GM12801 (cell line): ENCODE results near the gene AGAP1.

Source experiments
- TF ChIP-seq, protein P1 (sequence below): IDR thresholded peaks from one replicate; pipeline ENCODE4 v1.5.1; 2011; ENCODE audit warnings: control low read depth; ENCODE audit not compliant: insufficient read length; ENCODE audit errors: extremely low read depth

AGAP1 gene

DNA sequence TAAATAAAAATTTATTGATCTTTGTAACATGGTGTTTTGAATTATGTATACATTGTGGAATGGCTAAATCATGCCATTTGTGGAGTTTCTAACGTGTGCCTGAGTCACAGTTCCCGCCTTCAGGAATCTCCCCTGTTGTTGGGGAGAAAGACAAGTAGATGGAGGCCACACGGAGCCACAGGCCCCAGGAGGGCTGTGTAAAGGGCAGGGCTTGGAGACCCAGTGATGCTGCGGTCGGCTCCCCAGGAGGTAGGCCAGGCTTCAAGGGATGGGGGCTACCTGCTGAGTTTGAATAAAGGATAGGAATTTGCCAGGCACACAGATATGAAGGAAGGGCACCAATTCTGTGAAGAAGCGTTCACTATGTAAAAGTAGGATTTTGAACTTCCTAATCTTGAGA lies 417.3 kb downstream of the AGAP1 start:
- TF ChIP-seq, protein P1, sequence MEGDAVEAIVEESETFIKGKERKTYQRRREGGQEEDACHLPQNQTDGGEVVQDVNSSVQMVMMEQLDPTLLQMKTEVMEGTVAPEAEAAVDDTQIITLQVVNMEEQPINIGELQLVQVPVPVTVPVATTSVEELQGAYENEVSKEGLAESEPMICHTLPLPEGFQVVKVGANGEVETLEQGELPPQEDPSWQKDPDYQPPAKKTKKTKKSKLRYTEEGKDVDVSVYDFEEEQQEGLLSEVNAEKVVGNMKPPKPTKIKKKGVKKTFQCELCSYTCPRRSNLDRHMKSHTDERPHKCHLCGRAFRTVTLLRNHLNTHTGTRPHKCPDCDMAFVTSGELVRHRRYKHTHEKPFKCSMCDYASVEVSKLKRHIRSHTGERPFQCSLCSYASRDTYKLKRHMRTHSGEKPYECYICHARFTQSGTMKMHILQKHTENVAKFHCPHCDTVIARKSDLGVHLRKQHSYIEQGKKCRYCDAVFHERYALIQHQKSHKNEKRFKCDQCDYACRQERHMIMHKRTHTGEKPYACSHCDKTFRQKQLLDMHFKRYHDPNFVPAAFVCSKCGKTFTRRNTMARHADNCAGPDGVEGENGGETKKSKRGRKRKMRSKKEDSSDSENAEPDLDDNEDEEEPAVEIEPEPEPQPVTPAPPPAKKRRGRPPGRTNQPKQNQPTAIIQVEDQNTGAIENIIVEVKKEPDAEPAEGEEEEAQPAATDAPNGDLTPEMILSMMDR = no peak

DNA sequence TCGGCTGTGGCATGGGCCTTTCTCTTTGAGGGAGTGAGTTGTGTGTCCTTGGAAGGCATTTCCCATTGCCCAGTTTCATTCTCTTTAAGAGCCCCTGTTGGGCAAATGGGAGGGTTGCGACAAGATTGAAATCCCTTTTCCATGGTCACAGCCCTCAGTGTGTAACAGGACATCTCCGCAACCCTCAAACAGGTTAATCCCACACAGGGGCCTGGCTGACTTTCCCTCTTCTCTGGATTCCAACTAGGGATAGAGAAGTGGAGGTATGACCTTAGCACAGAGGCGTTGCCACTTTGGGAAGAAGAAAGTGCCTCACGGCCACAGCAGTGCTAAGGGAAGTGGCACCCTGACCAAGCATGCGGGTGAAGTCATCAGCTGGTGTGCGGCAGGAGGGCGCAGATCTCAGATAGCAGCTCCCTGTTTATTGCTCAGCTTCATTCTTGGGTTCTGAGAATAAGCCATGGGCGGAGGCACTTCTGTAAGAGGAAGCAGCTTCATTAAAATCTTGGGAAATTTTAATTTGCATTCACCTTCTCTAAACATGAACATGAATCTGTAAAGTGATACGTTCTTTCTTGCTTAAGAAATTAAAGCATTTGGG lies 417.9 kb downstream of the AGAP1 start:
- TF ChIP-seq, protein P1 = no peak

DNA sequence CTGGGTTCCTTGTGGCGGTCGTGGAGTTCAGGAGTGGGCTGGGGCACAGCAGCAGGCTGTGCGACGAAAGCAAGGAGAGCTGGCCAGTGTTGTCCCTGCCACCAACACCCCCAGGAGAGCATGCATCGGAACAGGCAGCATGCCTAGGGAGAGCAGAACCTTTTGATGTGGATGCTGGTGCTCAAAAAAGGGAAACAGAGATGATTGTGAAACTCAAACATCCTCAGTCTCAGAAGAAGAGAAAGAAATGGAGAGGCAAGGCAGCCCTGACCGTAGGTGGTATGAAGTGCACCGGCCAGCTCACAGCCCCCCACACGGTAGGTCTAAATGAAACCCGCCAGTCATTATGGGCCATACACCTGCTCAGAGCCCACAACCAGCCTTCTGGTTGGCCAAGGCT lies 420.9 kb downstream of the AGAP1 start:
- TF ChIP-seq, protein P1 = no peak

DNA sequence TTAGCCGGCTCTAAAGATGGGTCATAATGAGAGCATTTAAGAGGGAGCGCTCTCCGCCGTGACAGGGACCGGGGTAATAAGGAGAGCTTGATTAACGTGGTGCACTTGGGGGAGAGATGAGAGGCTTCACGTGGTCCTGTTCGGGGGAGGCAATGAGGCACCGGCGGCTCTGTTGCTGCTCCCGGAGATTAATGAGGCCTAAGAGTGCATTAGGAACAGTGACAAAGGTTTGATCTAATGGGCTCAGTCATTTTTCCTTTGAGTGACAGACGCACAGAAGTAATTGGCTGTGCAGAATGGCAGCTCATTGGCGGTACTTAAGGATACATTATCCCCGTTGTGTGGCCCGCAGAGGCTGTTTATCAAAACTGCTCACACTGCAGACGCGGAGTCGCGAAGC lies 423.7 kb downstream of the AGAP1 start:
- TF ChIP-seq, protein P1 = no peak

GRCh38 chr2:235918876-235919275 lies 425.0 kb downstream of the AGAP1 start:
- TF ChIP-seq, protein P1 = no peak

GRCh38 chr2:235920216-235920865 lies 426.5 kb downstream of the AGAP1 start:
- TF ChIP-seq, protein P1 = no peak

DNA sequence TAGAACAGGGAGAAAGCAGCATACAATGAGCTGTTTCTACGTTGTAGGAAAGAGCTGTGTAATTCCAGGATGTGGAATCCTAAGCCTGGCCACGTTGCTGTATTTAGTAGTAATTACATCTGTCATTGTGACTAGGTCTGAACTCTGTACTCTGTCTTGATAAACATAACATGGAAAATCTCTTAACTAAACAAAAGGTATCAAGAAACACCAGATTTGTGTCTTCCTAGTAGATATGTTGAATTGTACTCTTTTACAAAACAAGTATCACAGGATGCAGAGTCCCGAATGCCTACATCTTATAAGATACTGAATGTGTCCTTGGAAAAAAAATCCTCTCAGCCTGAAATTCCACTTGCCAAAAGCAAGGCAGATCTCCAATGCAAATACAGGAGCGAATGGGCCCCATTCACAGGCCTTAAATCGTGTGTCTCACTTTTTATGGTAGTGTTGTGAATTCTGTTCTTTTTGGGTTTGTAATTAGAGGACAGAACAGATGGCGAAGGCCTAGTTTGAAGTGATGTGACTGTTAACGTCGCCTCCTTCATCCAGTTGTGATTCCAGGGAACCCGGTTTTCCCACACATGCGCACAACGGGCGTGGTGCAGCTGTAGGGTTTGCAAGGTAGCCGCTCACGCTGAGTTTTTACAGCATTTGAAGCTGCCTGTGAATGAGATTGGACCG lies 427.8 kb downstream of the AGAP1 start:
- TF ChIP-seq, protein P1 = no peak
